RWPE2 (cell line): ENCODE measurements around the gene PODXL.
"Not testable (repeated sequence)": the region's sequence is repeated elsewhere in the genome, so short reads cannot be mapped to it uniquely, and the experiment has no call there.

Experiments
- ATAC-seq: fragments of 200-7000 bp; cut with Tn5 transposase; 3 replicates; pipeline ENCODE4 v1.9.1; 2021; ENCODE audit warnings: low read depth
- DNase-seq: peaks from one replicate; pipeline ENCODE4 v3.0.0-alpha.2; 2020; ENCODE audit warnings: low spot score
- H3K27ac ChIP-seq: fragments of 450-650 bp; 2 replicates; pipeline ENCODE4 v1.5.1; 2017; ENCODE audit warnings: mild to moderate bottlenecking; ENCODE audit not compliant: poor library complexity, severe bottlenecking
- H3K27me3 ChIP-seq: fragments of 250-450 bp; sonication (Bioruptor Pico); 2 replicates; pipeline ENCODE4 v1.5.1; 2021; ENCODE audit warnings: mild to moderate bottlenecking, moderate library complexity; ENCODE audit not compliant: insufficient read depth, poor library complexity, severe bottlenecking
- H3K36me3 ChIP-seq: fragments of 250-450 bp; sonication (Bioruptor Pico); 2 replicates; pipeline ENCODE4 v1.5.1; 2020; ENCODE audit warnings: low read depth, mild to moderate bottlenecking, moderate library complexity
- H3K4me1 ChIP-seq: fragments of 250-450 bp; sonication (Bioruptor Pico); 2 replicates; pipeline ENCODE4 v1.5.1; 2021; ENCODE audit warnings: mild to moderate bottlenecking, moderate library complexity; ENCODE audit not compliant: insufficient read depth, poor library complexity, severe bottlenecking
- H3K4me3 ChIP-seq: fragments of 250-450 bp; sonication (Bioruptor Pico); 2 replicates; pipeline ENCODE4 v1.5.1; 2021; ENCODE audit warnings: mild to moderate bottlenecking, moderate library complexity; ENCODE audit not compliant: severe bottlenecking
- H3K9me3 ChIP-seq: fragments of 250-450 bp; sonication (Bioruptor Pico); 2 replicates; pipeline ENCODE4 v1.5.1; 2021; ENCODE audit warnings: mild to moderate bottlenecking, moderate library complexity; ENCODE audit not compliant: severe bottlenecking
- TF ChIP-seq, protein P1 (sequence below): fragments of 450-650 bp; IDR thresholded peaks from one replicate; pipeline ENCODE4 v1.5.1; 2017; ENCODE audit warnings: mild to moderate bottlenecking, moderate library complexity; ENCODE audit not compliant: poor library complexity, severe bottlenecking

Gene PODXL

DNA sequence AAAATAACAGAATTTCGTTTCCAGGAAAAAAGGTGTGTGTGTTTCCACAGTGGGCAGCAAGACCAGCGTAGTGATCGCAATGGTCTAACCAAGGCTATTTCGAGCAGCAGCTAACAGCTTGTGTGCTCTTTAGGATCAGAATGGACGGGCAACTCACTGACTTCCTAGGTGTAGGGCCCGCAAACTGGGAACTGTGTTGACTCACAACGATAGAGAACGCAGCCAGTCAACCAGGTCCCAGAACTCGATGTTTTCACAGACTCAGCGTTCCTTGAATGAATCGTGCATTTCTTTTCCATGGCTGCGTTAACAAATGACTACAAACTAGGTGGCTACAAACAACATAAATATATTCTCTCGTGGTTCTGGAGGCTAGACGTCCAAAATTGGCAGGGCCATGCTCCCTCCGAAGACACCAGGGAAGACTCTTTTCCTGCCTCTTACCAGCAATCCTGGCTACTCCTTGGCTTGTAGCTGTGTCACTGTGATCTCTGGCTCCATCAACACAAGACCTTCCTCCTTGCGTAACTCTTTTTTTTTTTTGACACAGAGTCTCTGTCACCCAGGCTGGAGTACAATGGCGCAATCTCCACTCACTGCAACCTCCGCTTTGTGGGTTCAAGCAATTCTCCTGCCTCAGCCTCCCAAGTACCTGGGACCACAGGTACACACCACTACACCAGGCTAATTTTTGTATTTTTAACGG, 39.1 kb downstream of the PODXL start:
- Histone ChIP-seq H3K27ac (no peak overlapping the region), H3K27me3 (no peaks in the 10 kb centered on the region), H3K4me3 (no peak overlapping the region), H3K9me3 (no peaks in the 10 kb centered on the region), H3K4me1 (peaks cover 8% of the 10 kb centered on the region), H3K36me3 (no peaks in the 10 kb centered on the region)
- DNase-seq: no peak
- ATAC-seq: no peak
- TF ChIP-seq, protein P1, sequence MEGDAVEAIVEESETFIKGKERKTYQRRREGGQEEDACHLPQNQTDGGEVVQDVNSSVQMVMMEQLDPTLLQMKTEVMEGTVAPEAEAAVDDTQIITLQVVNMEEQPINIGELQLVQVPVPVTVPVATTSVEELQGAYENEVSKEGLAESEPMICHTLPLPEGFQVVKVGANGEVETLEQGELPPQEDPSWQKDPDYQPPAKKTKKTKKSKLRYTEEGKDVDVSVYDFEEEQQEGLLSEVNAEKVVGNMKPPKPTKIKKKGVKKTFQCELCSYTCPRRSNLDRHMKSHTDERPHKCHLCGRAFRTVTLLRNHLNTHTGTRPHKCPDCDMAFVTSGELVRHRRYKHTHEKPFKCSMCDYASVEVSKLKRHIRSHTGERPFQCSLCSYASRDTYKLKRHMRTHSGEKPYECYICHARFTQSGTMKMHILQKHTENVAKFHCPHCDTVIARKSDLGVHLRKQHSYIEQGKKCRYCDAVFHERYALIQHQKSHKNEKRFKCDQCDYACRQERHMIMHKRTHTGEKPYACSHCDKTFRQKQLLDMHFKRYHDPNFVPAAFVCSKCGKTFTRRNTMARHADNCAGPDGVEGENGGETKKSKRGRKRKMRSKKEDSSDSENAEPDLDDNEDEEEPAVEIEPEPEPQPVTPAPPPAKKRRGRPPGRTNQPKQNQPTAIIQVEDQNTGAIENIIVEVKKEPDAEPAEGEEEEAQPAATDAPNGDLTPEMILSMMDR: no peak

- not testable (repeated sequence) for H3K9me3 ChIP-seq, H3K27ac ChIP-seq, DNase-seq, ATAC-seq, H3K27me3 ChIP-seq, H3K4me1 ChIP-seq, H3K36me3 ChIP-seq, H3K4me3 ChIP-seq
Observed at GRCh38 chr7:131515471-131515870, 41.0 kb downstream of the PODXL start.

- DNase-seq: no peak
- TF ChIP-seq, protein P1: peak; percentile 93
- H3K36me3 ChIP-seq: no peaks in the 10 kb centered on the region
- no peak overlapping the region for H3K27ac ChIP-seq
- no peaks in the 10 kb centered on the region for H3K9me3 ChIP-seq
- H3K27me3 ChIP-seq: no peaks in the 10 kb centered on the region
- ATAC-seq: peak; percentile 98
- H3K4me1 ChIP-seq: no peaks in the 10 kb centered on the region
- H3K4me3 ChIP-seq: no peak overlapping the region
Observed at GRCh38 chr7:131513245-131514061, 43.0 kb downstream of the PODXL start.

DNA sequence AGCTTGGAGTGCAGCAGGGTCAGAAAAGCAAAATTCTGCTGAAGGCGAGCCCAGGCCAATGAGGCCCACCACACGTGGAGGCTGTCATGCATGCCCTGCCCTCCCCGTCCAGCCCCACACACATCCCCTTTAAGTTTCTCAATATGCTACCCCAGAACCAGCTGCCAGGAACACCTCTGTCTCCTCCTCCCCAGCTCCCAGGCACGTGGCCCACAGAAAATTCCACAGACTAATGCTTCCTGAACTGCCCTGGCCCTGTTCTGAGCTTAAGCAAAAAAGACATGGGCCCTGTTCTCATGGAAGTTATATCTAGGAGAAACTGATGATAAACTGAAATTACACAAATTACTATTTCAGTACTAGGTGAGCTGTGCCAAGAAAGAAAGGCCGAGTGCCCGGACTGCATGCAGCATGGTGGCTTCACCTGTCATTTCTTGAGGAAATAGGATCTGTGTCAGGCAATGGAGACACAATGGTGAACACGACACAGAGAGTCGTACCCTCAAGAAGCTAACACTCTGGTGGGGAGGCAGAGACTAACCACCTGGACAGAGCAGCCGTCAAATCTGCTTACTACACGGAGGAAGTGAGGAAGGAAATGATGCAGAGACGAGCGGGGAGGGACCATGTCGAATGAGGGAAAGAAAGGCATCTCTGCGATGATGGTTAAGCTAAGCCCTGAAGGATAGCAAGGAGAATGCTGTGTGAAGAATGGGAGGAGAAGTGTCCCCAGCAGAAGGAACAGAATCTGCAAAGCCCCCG, 44.5 kb downstream of the PODXL start:
- no peaks in the 10 kb centered on the region for H3K4me1 ChIP-seq
- H3K27me3 ChIP-seq: no peaks in the 10 kb centered on the region
- H3K9me3 ChIP-seq: no peaks in the 10 kb centered on the region
- H3K36me3 ChIP-seq: no peaks in the 10 kb centered on the region
- H3K4me3 ChIP-seq: no peak overlapping the region
- DNase-seq (no peak), ATAC-seq (no peak)
- TF ChIP-seq, protein P1: no peak
- no peak overlapping the region for H3K27ac ChIP-seq

DNA sequence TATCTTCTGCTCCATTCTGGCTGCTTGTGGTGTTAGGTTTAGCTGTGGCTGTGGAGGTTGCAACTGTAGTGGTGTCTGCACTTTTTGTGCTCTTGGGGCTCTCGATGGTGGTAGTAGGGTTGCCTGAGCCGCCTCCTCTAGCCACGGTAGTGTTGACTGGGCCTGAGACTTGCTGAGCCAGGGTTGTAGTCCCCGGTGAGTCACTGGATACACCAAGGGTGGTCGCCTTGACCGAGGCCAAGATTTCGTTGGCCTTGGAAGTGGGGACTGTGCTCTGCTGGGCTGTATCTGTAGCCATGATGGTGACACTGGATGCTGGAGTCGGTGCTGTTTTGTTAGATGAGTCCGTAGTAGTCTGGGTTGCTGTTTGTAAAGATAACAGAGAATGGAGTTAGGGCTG, 45.4 kb downstream of the PODXL start:
- Histone ChIP-seq H3K4me1 (no peaks in the 10 kb centered on the region), H3K36me3 (no peaks in the 10 kb centered on the region), H3K27me3 (no peaks in the 10 kb centered on the region), H3K4me3 (no peak overlapping the region), H3K9me3 (no peaks in the 10 kb centered on the region), H3K27ac (no peak overlapping the region)
- TF ChIP-seq, protein P1: no peak
- ATAC-seq (no peak), DNase-seq (no peak)
